HG02763 (cell line): ENCODE results near the gene NOVA1.

ENCODE experiments used
- ATAC-seq: cut with Tn5 transposase; IDR thresholded peaks from one replicate; pipeline ENCODE4 v1.9.1; 2021; ENCODE audit warnings: mild to moderate bottlenecking, moderate library complexity; ENCODE audit not compliant: unreplicated experiment

Gene NOVA1

DNA sequence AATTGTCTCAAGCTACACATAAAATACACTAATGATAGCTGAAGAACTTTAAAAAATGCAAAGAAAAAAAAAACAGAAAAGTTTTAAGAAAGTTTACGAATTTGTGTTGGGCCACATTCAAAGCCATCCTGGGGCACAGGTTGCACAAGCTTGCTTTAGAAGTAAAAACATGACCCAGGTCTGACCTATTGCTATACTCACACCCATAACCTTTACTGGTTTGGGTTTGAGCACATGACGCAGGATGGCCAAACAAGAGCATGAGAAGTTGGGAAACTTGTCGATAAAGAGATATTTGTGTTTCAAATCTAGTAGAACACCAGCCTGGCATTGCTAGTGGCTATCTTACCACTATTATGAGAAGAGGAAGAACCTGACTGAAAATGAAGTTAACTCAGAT is 143.7 kb downstream of the NOVA1 start:
- ATAC-seq: no peak

DNA sequence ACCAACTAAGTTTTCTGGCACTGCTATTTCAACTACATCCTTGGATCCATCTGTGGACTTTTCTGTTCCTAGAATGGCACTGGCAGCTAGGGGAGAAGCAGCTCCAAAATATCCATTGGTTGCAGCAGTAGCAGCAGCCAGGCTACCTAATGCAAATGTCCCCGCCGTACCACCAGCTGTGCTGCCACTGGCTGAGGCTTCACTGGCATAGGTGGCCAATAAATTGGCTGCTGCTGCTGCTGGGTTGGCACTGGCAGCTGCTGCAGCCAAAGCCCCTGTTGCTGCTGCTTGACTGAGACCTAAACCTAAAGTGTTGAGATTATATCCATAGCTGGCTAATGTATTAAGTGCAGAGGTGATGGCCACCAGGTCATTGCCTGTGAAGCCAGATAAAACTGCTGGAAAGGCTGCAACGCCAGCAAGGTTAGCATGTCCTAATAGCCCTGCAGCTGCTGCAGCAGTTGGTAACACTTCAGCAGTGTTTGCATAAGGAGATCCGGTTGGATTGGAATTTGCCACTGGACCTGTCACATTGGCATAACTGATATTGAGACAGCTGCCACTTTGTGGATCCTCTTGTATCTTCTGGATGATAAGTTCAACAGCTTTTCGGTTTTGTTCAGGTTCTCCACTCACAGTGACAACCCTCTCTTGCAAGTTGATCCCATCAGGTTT is 149.5 kb downstream of the NOVA1 start:
- ATAC-seq: no peak

DNA sequence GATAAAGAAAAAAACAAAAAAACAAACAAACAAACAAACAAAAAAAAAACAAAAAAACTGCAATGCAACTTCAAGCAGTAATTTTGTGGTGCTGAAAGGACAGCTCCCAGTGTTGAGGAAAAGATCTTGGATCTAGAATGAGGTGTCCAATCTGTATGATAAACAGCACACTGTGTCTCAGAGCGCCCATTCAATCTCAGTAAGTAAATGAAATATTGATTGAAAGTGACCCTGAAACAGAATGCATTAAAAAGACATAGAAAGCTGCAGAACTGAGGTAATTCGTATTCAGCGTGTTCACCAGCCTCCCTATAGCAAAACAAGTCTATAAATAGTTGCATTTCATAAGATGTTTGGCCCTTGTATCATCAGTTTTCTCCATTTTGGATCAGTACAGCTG is 153.0 kb downstream of the NOVA1 start:
- ATAC-seq: no peak

DNA sequence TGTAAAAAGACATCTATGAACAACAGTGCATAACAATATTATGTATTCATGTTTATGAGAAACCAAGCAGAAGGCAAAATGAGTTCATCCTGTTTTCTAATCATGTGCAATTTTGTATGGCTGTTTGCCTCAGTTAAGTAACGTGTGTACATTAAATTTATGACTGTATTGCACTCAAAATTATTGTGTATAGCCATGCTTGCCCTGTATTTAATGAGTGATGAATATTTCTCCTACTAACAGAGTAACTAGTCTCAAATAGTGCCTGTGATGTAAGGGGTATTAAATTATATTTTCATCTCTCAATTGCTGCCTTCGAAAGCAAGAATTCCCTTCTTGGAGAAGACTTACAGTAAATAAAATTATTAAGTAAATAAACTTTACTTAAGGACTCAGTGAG is 154.2 kb downstream of the NOVA1 start:
- ATAC-seq: no peak

DNA sequence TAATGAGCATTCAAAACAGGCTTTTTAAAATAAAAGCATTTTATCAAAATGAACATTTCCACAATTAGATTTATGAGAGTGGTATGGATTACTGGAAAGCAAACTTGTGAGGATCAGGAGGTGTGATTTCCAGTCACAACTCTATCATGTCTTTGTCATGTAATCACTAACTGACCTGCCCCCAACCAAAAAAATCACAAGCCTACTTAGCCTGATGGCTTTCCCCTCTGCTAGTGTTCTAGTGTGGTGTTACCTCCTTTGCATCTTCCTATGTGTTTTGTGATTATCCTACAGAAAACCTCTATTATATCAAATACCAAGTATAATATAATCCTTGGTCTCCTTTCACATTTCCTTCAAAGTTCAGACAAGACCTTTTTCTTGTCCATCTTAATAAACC is 168.6 kb downstream of the NOVA1 start:
- ATAC-seq: no peak

DNA sequence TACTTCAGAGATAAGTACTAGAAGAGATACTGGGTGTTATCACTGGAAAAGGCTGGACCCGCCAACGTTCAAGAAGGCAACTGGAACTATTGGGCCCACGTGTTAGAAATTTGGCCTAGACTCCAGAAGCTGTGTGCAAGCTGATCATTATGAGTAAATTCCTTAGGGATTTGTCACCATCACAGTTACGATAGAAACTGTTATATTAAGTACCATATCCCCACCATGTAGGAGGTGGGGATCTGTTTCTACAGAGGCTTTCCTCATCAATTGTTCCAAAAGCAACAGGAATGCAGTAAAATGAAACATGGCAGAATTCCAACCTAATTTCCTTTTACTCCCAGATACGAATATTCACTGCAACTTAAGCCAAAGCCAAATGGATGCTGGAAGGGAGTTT is 170.7 kb downstream of the NOVA1 start:
- no peak for ATAC-seq

DNA sequence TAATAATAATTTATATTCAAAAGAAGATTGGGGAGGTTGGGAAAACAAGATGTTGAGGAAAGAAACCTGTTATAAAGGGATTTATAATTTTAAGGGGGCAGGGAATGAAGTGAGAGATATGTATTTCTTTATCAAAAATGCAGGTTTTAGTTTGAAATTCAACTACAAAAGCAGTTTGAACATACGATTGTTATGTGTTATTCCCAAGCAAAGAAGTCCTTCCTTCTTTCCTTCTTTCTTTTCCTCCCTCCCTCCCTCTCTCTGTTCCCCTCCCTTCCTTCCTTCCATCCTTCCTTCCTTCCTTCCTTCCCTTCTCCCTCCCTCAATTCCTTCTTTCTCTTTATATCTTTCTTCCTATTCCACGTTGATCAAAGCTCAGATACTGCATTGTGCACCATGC is 173.3 kb downstream of the NOVA1 start:
- ATAC-seq: no peak

DNA sequence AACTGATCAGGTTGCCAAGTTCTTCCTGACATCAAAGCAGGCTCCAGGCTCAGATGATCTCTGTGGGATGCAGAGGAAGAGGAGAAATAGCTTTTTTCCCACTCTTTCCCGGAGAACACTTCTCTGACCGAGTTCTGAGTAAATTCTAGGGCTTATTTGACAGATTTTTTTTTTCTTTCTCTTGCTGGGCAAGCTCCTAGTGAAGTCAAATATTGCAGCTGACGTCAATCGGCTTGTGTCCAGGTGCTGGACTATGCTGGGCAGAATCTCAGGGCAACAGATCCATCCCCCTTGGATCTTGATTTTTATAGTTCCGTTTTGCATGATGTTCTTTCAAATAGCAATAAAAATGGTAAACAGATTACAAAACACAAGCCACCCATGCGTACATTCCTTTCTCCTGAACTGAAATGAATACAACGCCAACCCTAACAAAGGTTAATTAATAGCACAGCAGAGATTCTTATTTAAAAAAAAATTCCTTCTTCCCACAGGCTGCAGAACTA is 182.2 kb downstream of the NOVA1 start:
- ATAC-seq: no peak

DNA sequence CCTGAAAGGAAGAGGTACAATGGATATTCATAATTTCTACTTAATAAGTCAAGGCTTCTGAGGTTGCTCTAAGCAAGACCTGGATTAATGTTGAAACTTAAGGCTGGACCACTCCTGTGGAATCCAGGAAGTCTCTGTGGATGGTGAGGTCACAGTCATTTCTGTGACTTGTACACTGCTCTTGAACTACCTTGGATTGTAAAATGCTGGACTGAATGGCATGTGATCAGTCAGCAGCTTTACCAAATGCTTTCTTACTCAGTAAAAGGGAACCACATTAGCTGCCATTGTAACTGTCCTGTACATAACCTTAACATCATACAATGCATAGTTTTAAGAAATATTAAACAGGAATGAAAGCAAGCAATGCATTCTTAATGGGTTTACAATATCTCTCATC is 182.9 kb downstream of the NOVA1 start:
- no peak for ATAC-seq

DNA sequence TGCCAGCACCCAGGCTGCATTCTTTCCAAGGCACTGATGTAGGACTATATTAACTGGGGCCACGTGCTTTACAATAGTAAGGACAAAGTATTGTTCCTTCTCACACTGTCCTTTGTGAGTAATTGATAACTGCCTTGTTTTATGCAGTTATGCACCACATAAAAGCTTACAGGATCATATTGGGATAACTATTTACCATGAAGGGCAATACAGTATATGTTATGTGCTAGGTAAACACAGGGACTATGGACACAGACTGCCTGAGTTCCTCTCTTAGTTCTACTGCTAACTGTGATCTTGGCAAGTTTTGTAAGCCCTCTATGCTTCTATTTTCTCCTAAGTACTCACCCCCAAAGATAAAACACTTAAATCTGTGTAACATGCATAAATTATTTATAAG is 183.7 kb downstream of the NOVA1 start:
- no peak for ATAC-seq

DNA sequence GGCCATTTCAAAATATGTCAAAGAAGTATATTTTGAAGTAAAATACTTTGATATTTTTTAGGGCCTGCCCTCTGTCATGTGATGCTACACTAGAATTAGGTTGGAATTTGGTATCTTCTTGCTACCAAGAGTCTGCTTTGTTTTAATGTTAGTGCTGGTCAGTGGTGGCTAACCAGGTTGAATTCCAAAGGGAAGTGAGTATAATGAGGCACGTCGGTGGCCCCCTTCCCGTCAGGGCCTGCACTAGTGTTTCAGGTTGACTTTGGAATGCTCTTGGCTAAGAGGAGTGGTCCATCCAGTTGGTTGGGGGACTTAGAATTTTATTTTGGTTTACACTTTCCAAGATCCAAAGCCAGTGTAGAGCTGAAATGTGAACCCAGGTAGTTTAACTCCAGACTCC is 185.4 kb downstream of the NOVA1 start:
- ATAC-seq: no peak

DNA sequence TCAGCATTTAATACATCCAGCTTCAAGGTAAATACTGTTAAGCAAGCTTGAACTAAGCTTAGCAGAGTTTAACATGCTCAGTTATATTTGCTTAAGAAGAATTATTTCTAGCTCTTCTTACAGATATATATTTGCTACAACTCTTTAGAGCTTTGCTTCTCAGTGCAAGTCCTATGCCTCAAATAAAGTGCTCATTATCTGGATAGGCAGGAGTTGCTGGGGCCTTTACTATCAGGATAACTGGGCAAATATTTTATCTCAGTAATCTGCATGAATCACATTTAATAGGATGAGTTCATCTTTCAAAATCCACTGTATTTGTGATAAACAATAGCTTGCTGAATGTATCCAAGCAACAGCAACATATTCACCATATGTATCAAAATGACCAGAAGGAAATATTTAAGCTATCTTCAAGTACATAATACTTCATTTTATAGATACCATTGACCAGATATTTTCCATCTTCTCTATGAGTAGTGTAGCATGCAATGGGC is 187.6 kb downstream of the NOVA1 start:
- no peak for ATAC-seq

DNA sequence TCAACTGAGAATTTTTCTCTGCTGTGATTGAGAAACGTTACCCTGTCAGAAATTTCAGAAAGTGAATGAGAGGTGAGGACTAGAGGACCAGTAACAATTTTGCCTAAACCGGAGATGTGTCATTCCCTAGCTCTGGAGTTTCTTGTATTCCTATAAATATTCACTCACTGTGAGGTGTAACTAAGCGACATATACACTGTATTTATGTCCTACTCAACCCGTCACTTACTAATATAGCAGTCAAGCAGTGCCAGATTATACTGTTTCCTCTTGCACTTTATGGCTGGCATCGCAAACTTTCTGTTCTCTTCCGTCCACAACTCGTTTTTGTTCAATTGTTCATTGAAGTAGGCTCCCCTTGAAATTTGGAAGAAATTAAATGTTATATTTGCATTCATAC is 192.9 kb downstream of the NOVA1 start:
- ATAC-seq: no peak

DNA sequence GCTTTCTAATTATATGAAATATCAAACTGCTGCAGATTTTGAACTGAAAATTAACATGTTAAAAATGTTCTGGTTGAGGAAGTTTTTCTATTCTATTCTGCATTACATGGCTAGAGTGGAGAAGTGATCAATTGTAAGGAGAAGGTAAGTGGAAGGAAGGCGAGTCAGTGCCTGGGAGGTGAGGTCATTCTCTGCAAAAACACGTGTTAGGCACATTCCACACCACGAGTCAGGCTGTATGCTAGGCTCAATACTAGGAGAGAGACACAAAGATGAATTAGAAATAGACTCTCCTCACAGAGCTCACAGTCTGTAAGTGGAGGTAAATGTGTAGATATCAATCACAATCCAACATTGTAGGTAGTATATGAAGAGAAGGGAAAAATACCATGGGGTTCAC is 194.1 kb downstream of the NOVA1 start:
- ATAC-seq: no peak

DNA sequence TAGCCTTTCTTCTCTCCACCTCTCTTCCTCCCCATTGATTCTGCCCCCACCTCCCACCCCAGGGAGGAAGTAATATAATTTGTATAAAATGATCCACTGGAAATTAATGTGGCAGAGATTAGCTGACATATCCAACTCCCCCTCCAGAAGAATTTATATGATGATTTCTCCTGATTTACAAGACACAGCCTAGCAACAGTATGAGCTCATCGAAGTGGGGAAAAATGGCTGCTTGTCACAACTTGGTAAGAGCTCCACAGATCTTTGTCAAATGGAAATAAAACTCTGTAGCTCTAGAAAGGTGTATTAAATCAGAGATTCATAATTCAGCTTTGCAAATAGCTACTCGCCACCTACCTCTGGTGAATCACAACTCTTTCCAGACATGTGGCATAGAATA is 195.7 kb downstream of the NOVA1 start:
- ATAC-seq: no peak

DNA sequence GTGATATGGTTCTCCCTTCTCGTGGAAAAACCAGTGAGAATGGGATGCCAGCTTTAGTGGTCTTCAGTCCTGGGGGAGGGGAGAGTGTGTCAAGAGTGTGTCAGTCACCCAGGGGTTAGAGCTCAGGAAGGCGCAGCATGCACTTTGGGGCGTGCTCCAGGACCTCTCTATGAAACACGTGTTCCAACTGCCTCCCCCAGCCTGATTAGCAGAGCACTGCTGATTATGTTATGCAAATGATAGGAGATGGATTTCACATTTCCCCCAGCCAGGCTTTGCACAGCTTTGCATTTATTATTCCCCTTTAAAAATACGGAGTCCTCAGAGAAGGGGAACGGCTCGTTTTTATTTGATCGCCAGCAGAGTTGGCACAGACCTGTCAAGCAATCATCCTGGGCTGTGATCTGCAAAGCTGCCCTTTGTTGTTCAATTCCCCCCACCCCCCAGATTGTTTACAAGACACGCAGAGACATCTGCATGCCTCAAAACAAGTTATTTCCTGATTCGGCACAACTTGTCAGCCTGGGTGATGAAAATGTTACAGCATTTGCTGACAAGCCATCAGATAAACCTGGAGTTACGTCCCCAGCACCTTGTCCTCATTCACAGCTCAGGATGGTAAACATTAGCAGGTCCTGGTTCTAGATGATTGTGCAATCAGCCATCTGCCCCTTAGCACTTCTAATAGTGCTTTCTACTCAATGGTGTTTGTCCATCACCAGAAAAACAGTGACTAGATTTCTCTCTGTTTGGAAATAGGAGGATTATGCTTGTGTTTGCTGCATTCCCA is 196.5 kb downstream of the NOVA1 start:
- ATAC-seq: no peak

DNA sequence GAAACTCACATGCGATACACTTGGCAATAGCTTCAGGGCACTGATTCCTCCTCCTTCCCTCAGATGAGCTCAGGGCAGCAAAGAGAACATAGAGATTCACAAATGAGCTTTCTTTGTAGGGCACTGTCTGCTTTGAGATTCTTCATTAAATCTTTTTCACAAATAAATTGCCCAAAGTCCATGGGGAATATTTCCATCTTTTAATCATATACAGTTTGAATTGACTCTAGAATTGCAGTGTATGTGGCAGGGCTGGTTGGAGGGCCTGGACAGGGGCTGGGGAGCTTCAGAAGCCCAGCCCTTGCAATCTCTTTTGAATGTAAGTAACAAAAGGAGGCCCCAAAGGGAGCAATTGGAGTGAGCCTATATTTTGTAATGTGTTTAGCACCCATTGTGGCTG is 197.5 kb downstream of the NOVA1 start:
- ATAC-seq: no peak

DNA sequence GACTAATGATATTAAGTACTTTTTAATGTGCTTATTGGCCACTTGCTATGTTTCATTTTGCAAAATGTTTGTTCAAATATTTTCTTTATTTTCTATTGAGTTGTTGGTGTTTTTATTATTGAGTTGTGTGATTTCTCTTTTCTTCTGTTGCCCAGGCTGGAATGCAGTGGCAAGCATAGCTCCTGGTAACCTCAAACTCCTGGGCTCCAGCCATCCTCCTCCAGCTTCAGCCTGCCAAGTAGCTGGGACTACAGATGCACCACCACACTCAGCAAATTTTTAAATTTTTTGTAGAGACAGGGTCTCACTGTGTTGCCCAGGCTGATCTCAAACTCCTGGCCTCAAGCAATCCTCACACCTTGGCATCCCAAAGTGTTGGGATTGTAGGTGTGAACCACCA is 199.2 kb downstream of the NOVA1 start:
- ATAC-seq: no peak
